Activated CD8-positive, alpha-beta memory T cell treated with anti-CD3 and anti-CD28 coated beads, Interleukin-2, amount 50 U/mL, for 24 hours (primary cell): ENCODE results near the gene KCNJ13.

Source experiments
- DNase-seq: peaks from one replicate; pipeline ENCODE4 v3.0.0-alpha.2; 2020; ENCODE audit errors: extremely low read depth

The KCNJ13 gene

DNA sequence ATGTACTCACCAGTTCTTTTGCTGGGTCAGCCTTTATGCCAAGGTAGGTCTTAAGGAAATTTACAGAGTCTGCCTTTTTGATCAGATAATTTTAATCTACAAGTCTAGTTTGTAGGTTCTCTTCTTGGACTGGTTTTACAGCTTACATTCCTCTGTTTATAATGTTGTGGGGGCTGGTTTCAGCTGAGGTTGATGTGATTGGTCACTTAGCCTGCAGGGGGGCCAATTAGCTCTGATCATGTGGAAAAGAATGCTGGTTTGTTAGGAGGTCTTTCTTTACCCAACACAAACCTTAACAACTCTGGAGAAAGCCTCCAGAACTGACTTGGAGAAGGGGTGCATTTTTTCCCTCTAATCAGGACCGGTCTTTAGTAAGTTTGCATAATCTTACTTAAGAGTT lies at the start of gene KCNJ13:
Gene KCNJ13, minus strand, starts transcription at position 131 of the 400 bp plus-strand sequence. CDS start 5,203 bp downstream, outside the sequence.
- no peak for DNase-seq

DNA sequence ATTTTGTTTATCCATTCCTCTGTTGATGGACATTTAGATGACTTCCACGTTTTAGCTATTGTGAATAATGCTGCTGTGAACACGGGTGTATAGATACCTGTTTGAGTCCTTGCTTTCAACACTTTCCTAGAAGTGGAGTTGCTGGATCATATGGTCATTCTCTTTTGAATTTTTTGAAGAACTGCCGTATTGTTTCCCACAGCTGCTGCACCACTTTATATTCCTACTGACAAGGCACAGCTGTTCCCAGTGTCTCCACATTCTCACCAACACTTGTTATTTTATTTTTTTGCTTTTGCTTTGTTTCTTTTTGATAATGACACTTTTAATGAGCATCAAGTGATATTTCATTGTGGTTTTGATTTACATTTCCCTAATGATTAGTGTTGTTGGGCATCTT lies 41.4 kb upstream of the KCNJ13 start:
- no peak for DNase-seq

- no peak for DNase-seq
Observed at GRCh38 chr2:232816657-232817056, 40.3 kb upstream of the KCNJ13 start.

DNA sequence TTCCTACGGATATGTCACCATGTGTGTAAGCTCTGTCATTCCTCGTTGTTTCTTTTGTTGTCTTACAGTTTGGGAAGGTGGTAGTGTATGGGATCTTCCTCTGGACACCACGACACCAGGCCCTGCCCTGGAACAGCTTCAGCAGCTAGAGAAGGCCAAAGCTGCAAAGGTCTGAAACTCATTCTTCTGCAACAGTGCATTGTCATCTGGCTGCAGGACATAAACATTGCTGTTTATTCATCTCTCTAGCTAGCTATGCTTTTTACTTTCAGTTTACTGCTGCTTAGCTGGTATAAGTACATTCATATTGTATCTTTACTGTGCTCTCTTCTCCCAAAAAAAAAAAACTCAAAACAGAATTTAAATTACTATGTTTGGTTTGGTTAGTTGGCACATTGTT lies 39.2 kb upstream of the KCNJ13 start:
- no peak for DNase-seq

DNA sequence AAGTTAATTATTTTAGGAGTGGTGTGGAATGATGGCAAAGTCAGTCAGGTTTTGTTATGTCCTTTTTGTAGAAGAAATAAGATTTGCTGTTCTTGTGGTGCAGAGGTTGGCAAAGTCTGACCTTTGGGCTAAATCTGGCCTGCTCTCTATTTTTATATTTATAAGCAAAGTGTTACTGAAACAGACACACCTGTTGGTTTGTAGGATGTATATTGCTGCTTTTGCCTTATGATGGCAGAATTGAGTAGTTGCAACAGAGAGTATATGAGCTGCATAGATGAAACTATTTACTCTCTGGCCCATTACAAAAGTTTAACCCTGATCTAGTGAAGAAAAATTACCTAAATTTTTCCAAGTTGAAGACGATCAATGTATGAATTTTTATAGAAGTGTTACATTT lies 34.1 kb upstream of the KCNJ13 start:
- DNase-seq, result no peak

GRCh38 chr2:232809349-232810124 lies 33.2 kb upstream of the KCNJ13 start:
- DNase-seq, result no peak

- no peak for DNase-seq
Observed at GRCh38 chr2:232802091-232802490, 25.7 kb upstream of the KCNJ13 start.

DNA sequence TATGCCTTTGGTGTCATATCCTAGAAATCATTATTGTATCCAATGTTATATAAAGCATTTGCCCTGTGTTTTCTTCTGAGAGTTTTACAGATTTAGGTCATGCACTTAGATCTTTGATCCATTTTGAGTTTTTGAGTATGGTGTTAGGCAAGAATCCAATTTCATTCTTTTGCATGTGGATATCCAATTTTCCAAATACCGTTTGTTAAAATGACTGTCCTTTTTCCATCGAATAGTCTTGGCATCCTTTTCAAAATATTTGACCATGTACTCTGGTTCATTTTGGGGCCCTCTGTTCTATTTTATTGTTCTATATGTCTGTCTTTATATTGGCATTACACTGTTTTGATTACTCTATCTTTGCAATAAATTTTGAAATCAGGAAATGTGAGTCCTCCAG lies 23.8 kb upstream of the KCNJ13 start:
- DNase-seq, result no peak

DNA sequence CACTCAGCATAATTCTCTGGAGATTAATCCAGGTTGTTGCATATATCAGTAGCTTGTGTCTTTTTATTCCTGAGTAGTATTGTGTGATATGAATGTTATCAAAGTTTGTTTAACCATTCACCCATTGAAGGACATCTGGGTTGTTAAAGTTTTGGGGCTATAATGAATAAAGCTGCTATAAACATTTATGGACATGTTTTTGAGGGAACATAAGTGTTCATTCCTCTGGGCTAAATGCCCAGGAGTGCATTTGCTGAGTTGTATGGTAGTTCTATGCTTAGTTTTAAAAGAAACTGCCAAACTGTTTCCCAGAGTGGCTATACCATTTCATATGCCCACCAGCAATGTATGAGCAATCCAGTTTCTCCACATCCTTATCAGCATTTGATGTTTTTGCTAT lies 21.8 kb upstream of the KCNJ13 start:
- DNase-seq, result no peak

DNA sequence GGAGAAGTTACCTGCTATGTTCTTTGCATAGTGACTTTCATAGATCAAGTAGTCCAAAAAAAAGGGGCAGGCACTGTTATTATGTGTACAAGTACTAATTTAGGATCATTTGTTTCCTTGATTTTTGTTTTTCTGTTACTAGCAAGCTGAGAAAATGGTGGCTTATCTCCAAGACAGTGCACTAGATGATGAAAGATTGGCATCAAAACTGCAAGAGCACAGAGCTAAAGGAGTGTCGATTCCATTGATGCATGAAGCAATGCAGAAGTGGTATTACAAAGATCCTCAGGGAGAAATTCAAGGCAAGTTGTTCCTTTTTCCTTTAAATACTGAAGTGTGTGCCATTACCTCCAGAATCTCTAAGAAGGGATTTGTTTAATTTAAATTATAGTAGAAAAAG lies 19.6 kb upstream of the KCNJ13 start:
- no peak for DNase-seq

GRCh38 chr2:232794981-232795380 lies 18.6 kb upstream of the KCNJ13 start:
- no peak for DNase-seq

- no peak for DNase-seq
Observed at GRCh38 chr2:232793271-232793670, 16.9 kb upstream of the KCNJ13 start.

- DNase-seq, result no peak
Observed at GRCh38 chr2:232791518-232791917, 15.2 kb upstream of the KCNJ13 start.

DNA sequence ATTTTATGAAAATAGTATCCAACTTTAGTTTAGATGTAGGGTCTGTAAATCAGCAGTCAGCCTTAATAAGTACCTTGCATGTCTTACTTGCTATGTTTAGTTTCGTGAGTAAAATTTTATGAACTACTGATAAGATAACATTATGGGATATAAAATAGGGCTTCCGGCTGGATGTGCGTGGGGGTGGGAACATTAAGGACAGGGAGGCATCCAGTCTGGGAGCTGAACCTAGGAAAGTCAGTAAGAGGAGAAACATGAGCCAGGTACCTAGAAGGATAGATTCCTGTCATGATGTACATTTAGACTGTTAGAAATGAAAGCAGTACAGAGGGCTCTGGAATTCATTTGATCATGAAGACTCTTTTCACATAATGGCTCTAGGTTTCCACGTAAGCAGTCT lies 12.7 kb upstream of the KCNJ13 start:
- DNase-seq, result no peak

DNA sequence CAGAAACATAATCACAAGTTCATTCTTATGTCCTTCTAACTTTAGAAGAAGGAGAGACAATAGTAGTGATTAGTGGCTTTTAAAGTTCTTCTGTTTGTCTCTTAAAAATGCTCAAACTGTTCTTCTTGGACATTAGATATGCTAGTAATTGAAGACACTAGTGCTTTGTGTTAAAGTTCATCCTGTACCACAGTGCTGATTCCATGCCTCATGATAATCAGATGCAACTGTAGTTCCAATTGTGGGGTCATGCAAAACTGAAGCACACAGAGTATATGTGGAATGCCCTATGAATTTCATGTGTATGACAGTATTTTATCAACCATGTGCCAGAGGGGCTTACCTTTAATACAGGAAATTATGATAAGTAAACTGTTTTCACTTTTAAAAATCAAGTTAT lies 11.4 kb upstream of the KCNJ13 start:
- no peak for DNase-seq

DNA sequence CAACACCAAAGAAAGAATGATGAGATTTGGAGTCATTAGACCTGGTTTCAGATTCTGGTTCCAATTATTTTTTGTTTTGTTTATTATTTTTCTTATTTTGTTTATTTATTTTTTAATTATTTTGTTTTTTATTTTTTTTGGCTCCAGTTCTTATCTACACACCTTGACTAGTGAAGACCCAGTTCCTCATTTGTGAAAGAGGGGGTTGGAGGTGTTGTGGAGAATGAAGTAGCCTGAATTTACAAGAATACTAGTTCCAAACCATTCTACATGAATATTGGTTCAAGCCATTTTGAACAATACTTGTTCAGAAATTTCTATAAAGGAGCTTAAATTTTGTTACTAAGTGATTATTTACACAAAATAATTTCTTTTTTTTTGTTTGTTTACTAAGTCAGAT lies 6.9 kb upstream of the KCNJ13 start:
- DNase-seq, result no peak

DNA sequence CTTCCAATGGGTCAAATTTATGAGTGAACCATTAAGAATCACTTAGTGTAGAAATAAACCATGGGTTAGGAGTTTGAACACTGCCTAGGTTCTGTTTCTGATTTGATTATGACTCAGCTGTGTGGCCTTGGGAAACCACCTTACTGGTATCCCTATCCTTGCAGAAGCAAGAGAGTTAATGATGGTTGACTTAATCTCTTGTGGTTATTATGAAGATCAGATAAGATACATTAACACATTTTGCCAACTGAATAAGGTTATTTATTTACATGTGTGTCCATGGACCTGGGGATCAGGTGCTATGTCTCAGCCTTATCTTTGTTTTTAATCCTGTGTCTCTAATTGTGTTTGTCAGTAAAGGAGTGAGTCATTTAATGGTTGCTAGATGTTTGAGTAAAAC lies 5.4 kb upstream of the KCNJ13 start:
- no peak for DNase-seq

- DNase-seq, result no peak
Observed at GRCh38 chr2:232779934-232780333, 3.6 kb upstream of the KCNJ13 start.

DNA sequence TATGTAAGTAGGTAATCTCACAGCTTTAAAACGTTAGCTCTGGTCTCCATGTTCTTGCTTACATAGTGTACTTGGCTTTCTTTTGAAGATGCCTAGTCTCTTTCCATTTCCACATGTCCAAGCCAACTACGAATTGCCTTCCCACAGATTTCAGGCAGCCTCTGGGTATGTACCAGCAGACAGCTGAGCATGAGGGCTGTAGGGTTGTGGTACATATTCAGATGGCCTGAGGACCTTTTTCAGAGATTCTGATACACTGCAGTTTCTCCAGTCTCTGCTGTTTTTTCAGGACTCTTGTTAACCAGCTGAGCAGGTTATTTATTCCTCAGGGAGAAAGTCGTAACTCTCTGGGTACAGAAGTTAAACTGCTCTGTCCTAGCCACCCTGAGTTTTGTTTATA lies 3.1 kb upstream of the KCNJ13 start:
- DNase-seq, result no peak

DNA sequence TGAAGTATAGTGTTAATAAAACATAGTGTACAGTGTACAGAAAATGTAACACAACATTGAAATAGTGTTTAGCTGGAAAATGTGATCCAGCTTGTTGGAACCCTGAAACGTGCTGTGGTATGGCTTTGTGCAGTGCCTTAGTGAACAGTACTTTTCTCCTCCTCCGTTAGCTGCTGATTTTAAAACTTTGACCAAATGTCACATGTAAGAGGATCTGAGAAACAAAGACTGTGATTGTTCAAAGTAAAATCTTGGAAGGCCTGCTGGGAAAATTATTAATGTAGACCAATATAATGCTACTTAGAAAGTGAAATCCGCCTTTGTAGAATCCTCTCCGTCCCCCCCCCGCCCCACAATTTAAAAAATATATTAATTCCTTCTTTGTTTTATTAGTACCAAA lies 911 bp upstream of the KCNJ13 start:
- no peak for DNase-seq

GRCh38 chr2:232773815-232774214 lies 2.5 kb downstream of the KCNJ13 start:
- DNase-seq, result no peak

DNA sequence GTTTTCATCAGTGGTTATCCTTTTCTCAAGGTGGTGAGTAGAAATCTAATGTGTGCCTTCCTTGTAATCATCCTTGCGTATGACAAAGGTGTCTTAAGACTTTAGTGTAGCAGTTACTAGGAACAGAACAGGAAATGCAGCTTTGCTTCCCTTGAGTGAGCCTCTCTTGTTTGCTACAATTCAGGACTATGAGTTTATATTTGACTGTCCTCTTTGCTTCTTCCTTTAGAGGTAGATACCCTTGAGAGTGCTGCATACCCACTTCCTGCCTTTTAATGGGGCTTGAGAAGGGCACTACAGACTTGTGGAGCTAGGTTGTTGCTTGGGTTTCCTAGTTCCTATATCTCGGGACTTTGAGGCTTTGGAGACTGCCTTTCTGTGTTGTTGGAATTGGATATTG lies 3.8 kb downstream of the KCNJ13 start:
- DNase-seq, result no peak

GRCh38 chr2:232771870-232772269 lies 4.5 kb downstream of the KCNJ13 start:
- no peak for DNase-seq

- no peak for DNase-seq
Observed at GRCh38 chr2:232770207-232770606, 6.2 kb downstream of the KCNJ13 start.
